HepG2 (cell line): ENCODE measurements around the gene HOXA9. TPM values are rescaled to one million over a fixed set of nuclear protein-coding genes. Genes with fewer than 3 reads are reported as not detected.

Experiments used
- ARNT2 ChIP-seq: sonication (generic); formaldehyde crosslinking; IDR thresholded peaks from 2 replicates; pipeline ENCODE4 v1.8.0; 2022; ENCODE audit warnings: mild to moderate bottlenecking, low read depth, missing genetic modification reagents, moderate library complexity
- ATF7 ChIP-seq, 2 experiments: fragments of 450-650 bp in 1 of 2; sonication (generic) in 1 of 2; formaldehyde crosslinking in 1 of 2; IDR thresholded peaks; 2 replicates each; pipeline versions ENCODE4 v1.4.0 to v1.6.1; 2016 to 2020; ENCODE audit warnings: antibody characterized with exemption in 1 of 2, mild to moderate bottlenecking in 1 of 2, missing genetic modification reagents in 1 of 2
- BHLHE40 ChIP-seq: IDR thresholded peaks from 2 replicates; pipeline ENCODE4 v1.6.1; 2011; ENCODE audit warnings: low read length, improper control_type of control experiment
- CENPT ChIP-seq: sonication (generic); formaldehyde crosslinking; IDR thresholded peaks from 2 replicates; pipeline ENCODE4 v1.8.0; 2022; ENCODE audit warnings: low read depth, mild to moderate bottlenecking, moderate library complexity, missing genetic modification reagents
- JUNB ChIP-seq: sonication (generic); formaldehyde crosslinking; IDR thresholded peaks from 2 replicates; pipeline ENCODE4 v1.8.0; 2022; ENCODE audit warnings: missing genetic modification reagents, mild to moderate bottlenecking, borderline replicate concordance
- MIER3 ChIP-seq: IDR thresholded peaks from 2 replicates; pipeline ENCODE4 v1.6.1; 2016; ENCODE audit warnings: missing compliant biosample characterization, borderline replicate concordance
- NFKB2 ChIP-seq: sonication (generic); formaldehyde crosslinking; IDR thresholded peaks from 2 replicates; pipeline ENCODE4 v1.4.0; 2020; ENCODE audit warnings: missing genetic modification reagents, borderline replicate concordance
- PAWR ChIP-seq: sonication (generic); formaldehyde crosslinking; IDR thresholded peaks from 2 replicates; pipeline ENCODE4 v1.4.0; 2020; ENCODE audit warnings: missing genetic modification reagents, mild to moderate bottlenecking, borderline replicate concordance
- RXRA ChIP-seq: sonication (generic); formaldehyde crosslinking; IDR thresholded peaks from 2 replicates; pipeline ENCODE4 v1.5.1; 2020; ENCODE audit warnings: missing genetic modification reagents
- TAF15 ChIP-seq: fragments of 200-400 bp; formaldehyde crosslinking; IDR thresholded peaks from one replicate; pipeline ENCODE4 v1.6.1; 2018; ENCODE audit warnings: mild to moderate bottlenecking, low read depth, low read length; ENCODE audit not compliant: poor library complexity, severe bottlenecking
- ZKSCAN1 ChIP-seq: fragments of 150-350 bp; IDR thresholded peaks from 2 replicates; pipeline ENCODE4 v1.6.1; 2014; ENCODE audit warnings: low read length
- polyA plus RNA-seq, 8 experiments: library from polyadenylated mRNA; depleted of rRNA in 3 of 8; stranded (reverse) in 7 of 8; unstranded in 1 of 8; fragments of >200 nt; fragmentation: Illumina TruSeq in 4 of 8; extraction: Trizol in 4 of 8; gene quantifications; 2 replicates each; pipeline versions ENCODE4 v1.2.1 to v1.2.3, GENCODE V29; 2011 to 2016; ENCODE audit warnings: low read depth in 4 of 8, missing spikeins in 1 of 8, mixed read lengths in 1 of 8; ENCODE audit not compliant: insufficient read depth in 1 of 8
- total RNA-seq, 5 experiments: library from RNA; depleted of rRNA; stranded (reverse); fragments of >200 nt; fragmentation: Illumina TruSeq; extraction: Trizol; gene quantifications; 2 replicates each; pipeline ENCODE4 v1.2.3, GENCODE V29; 2016; ENCODE audit warnings: low read depth in 1 of 5
- TF ChIP-seq, protein P1 (sequence below): sonication (generic); formaldehyde crosslinking; conservative IDR thresholded peaks from 2 replicates; pipeline ENCODE4 v1.8.0; 2022; ENCODE audit warnings: low read depth, missing genetic modification reagents
- TF ChIP-seq, protein P2 (sequence below): sonication (generic); formaldehyde crosslinking; conservative IDR thresholded peaks from 2 replicates; pipeline ENCODE4 v1.8.0; 2022; ENCODE audit warnings: missing genetic modification reagents
- TF ChIP-seq, protein P3 (sequence below): sonication (generic); formaldehyde crosslinking; IDR thresholded peaks from 2 replicates; pipeline ENCODE4 v1.4.0; 2020; ENCODE audit warnings: missing genetic modification reagents
- TF ChIP-seq, protein P4 (sequence below), 2 experiments: IDR thresholded peaks; 2 replicates each; pipeline ENCODE4 v1.6.1; 2011 to 2012; ENCODE audit warnings: low read length in 2 of 2, borderline replicate concordance in 1 of 2, low read depth in 1 of 2, mild to moderate bottlenecking in 1 of 2, moderate library complexity in 1 of 2
- TF ChIP-seq, protein P5 (sequence below): sonication (generic); formaldehyde crosslinking; IDR thresholded peaks from 2 replicates; pipeline ENCODE4 v1.8.0; 2023; ENCODE audit warnings: mild to moderate bottlenecking, missing genetic modification reagents
- TF ChIP-seq, protein P6 (sequence below): sonication (generic); formaldehyde crosslinking; IDR thresholded peaks from 2 replicates; pipeline ENCODE4 v1.5.0; 2020; ENCODE audit warnings: missing genetic modification reagents, mild to moderate bottlenecking, borderline replicate concordance

The HOXA9 gene
- total and polyA plus RNA-seq, 2 of the 13 experiments (the other 11 are each of a cell fraction or from before 2014, with no cell fraction given), result not detected

DNA sequence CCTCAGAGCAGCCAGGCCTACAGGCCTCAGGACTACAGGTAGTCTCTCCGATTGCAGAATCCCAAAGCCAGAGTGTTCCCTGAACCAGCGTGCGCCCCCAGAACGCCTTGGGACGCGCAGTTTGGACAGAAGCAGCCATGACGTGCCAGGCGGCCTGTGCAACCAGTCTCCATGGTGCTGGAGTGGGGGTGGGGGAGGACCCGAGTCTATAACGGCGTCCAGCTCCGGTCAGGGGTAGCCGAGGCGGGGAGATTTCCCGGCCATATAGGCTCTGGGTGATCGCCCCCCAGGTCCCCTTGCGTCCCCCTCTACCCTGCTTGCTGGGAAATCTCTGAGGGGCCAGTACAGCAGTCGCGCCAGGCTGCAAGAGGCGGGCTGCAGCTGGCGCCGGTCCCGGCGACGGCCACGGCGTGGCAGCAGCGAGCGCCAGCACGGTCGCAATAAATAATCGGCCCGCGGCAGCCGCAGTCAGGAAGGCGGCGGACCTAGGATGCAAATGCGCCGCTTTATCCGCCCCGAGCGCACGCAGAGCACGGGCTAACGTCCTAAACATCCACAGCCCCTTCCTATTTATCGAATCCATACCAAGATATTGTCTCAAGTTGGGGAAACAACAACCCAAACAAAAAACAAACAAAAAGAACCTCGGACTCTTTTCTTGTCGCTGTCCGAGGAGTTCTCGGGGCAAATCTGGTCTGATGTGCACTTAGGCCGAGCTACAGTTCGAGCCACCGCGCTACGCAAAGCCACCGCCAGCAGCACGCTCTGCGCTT is 14.6 kb downstream of the HOXA9 start (continued):
- TF ChIP-seq, protein P1, sequence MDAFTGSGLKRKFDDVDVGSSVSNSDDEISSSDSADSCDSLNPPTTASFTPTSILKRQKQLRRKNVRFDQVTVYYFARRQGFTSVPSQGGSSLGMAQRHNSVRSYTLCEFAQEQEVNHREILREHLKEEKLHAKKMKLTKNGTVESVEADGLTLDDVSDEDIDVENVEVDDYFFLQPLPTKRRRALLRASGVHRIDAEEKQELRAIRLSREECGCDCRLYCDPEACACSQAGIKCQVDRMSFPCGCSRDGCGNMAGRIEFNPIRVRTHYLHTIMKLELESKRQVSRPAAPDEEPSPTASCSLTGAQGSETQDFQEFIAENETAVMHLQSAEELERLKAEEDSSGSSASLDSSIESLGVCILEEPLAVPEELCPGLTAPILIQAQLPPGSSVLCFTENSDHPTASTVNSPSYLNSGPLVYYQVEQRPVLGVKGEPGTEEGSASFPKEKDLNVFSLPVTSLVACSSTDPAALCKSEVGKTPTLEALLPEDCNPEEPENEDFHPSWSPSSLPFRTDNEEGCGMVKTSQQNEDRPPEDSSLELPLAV, result no peak
- TF ChIP-seq PAWR (CRISPR knock-in tag) (no peak), ZKSCAN1 (no peak), NFKB2 (CRISPR knock-in tag) (peak; percentile 19; the same call in 1 of the 2 replicates), ARNT2 (CRISPR knock-in tag) (peak; percentile 72; the same call in 1 of the 2 replicates), JUNB (CRISPR knock-in tag) (no peak), MIER3 (CRISPR knock-in tag) (no peak), ATF7 (IDR thresholded peaks at IDR 0.05) (no peak), ATF7 (CRISPR knock-in tag; IDR thresholded peaks at IDR 0.05) (no peak), TAF15 (no peak), CENPT (CRISPR knock-in tag) (no peak), RXRA (CRISPR knock-in tag) (peak; percentile 29; the same call in 1 of the 2 replicates), BHLHE40 (peak; percentile 63)
- TF ChIP-seq, protein P2, sequence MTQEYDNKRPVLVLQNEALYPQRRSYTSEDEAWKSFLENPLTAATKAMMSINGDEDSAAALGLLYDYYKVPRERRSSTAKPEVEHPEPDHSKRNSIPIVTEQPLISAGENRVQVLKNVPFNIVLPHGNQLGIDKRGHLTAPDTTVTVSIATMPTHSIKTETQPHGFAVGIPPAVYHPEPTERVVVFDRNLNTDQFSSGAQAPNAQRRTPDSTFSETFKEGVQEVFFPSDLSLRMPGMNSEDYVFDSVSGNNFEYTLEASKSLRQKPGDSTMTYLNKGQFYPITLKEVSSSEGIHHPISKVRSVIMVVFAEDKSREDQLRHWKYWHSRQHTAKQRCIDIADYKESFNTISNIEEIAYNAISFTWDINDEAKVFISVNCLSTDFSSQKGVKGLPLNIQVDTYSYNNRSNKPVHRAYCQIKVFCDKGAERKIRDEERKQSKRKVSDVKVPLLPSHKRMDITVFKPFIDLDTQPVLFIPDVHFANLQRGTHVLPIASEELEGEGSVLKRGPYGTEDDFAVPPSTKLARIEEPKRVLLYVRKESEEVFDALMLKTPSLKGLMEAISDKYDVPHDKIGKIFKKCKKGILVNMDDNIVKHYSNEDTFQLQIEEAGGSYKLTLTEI (CRISPR knock-in tag), result no peak
- TF ChIP-seq, protein P3, sequence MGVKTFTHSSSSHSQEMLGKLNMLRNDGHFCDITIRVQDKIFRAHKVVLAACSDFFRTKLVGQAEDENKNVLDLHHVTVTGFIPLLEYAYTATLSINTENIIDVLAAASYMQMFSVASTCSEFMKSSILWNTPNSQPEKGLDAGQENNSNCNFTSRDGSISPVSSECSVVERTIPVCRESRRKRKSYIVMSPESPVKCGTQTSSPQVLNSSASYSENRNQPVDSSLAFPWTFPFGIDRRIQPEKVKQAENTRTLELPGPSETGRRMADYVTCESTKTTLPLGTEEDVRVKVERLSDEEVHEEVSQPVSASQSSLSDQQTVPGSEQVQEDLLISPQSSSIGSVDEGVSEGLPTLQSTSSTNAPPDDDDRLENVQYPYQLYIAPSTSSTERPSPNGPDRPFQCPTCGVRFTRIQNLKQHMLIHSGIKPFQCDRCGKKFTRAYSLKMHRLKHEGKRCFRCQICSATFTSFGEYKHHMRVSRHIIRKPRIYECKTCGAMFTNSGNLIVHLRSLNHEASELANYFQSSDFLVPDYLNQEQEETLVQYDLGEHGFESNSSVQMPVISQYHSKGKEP, result no peak
- TF ChIP-seq, protein P4, sequence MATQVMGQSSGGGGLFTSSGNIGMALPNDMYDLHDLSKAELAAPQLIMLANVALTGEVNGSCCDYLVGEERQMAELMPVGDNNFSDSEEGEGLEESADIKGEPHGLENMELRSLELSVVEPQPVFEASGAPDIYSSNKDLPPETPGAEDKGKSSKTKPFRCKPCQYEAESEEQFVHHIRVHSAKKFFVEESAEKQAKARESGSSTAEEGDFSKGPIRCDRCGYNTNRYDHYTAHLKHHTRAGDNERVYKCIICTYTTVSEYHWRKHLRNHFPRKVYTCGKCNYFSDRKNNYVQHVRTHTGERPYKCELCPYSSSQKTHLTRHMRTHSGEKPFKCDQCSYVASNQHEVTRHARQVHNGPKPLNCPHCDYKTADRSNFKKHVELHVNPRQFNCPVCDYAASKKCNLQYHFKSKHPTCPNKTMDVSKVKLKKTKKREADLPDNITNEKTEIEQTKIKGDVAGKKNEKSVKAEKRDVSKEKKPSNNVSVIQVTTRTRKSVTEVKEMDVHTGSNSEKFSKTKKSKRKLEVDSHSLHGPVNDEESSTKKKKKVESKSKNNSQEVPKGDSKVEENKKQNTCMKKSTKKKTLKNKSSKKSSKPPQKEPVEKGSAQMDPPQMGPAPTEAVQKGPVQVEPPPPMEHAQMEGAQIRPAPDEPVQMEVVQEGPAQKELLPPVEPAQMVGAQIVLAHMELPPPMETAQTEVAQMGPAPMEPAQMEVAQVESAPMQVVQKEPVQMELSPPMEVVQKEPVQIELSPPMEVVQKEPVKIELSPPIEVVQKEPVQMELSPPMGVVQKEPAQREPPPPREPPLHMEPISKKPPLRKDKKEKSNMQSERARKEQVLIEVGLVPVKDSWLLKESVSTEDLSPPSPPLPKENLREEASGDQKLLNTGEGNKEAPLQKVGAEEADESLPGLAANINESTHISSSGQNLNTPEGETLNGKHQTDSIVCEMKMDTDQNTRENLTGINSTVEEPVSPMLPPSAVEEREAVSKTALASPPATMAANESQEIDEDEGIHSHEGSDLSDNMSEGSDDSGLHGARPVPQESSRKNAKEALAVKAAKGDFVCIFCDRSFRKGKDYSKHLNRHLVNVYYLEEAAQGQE (IDR thresholded peaks at IDR 0.05; ENCODE audit: borderline replicate concordance in 1 of 2, low read depth in 1 of 2, low read length in 2 of 2), result peak; percentile 1 to 77
- TF ChIP-seq, protein P5, sequence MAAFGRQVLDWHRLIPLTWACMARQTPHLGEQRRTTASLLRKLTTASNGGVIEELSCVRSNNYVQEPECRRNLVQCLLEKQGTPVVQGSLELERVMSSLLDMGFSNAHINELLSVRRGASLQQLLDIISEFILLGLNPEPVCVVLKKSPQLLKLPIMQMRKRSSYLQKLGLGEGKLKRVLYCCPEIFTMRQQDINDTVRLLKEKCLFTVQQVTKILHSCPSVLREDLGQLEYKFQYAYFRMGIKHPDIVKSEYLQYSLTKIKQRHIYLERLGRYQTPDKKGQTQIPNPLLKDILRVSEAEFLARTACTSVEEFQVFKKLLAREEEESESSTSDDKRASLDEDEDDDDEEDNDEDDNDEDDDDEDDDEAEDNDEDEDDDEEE, result peak; percentile 37; the same call in 1 of the 2 replicates
- TF ChIP-seq, protein P6, sequence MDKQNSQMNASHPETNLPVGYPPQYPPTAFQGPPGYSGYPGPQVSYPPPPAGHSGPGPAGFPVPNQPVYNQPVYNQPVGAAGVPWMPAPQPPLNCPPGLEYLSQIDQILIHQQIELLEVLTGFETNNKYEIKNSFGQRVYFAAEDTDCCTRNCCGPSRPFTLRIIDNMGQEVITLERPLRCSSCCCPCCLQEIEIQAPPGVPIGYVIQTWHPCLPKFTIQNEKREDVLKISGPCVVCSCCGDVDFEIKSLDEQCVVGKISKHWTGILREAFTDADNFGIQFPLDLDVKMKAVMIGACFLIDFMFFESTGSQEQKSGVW (CRISPR knock-in tag), result no peak
